Dedifferentiated amniotic fluid mesenchymal stem cell (primary cell): ENCODE data around the gene MATN1.

Source experiments
- DNase-seq: peaks from one replicate; pipeline ENCODE4 v3.0.0-alpha.2; 2016; ENCODE audit errors: extremely low spot score

Gene MATN1

GRCh38 chr1:30745156-30745833 is 21.9 kb upstream of the MATN1 start:
- no peak for DNase-seq

GRCh38 chr1:30744060-30744756 is 20.8 kb upstream of the MATN1 start:
- DNase-seq, result no peak

- no peak for DNase-seq
Measured at GRCh38 chr1:30743584-30744059, 20.2 kb upstream of the MATN1 start.

DNA sequence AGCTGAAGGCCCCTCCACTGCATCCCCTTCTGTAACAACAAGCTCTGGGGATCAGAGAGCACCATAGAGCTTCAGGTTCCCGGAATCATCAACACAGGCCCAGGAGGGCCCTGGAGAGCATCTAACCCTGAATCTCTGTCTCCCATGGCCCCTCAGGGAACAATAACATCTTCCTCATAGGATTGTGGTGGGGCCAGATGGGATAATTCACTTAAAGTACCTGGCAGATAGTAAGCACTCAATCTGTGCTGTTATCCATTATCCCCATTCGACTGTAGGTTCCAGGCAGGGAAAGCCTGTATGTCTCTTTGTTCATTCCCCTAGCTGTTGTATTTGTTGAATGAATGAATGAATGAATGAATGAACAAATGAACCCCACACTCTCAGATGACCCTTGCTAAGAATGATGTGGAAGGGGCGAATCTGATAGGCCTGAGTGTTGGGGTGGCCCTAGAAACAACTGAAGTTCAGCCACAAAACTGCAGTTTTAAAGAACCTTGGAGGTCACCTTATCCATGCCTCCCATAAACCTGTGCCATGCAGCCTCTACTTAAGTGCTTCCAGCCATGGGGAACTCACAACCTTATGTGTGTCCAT is 19.7 kb upstream of the MATN1 start:
- DNase-seq, result no peak

GRCh38 chr1:30742300-30742962 is 19.0 kb upstream of the MATN1 start:
- no peak for DNase-seq

- DNase-seq, result no peak
Measured at GRCh38 chr1:30741239-30741894, 18.0 kb upstream of the MATN1 start.

DNA sequence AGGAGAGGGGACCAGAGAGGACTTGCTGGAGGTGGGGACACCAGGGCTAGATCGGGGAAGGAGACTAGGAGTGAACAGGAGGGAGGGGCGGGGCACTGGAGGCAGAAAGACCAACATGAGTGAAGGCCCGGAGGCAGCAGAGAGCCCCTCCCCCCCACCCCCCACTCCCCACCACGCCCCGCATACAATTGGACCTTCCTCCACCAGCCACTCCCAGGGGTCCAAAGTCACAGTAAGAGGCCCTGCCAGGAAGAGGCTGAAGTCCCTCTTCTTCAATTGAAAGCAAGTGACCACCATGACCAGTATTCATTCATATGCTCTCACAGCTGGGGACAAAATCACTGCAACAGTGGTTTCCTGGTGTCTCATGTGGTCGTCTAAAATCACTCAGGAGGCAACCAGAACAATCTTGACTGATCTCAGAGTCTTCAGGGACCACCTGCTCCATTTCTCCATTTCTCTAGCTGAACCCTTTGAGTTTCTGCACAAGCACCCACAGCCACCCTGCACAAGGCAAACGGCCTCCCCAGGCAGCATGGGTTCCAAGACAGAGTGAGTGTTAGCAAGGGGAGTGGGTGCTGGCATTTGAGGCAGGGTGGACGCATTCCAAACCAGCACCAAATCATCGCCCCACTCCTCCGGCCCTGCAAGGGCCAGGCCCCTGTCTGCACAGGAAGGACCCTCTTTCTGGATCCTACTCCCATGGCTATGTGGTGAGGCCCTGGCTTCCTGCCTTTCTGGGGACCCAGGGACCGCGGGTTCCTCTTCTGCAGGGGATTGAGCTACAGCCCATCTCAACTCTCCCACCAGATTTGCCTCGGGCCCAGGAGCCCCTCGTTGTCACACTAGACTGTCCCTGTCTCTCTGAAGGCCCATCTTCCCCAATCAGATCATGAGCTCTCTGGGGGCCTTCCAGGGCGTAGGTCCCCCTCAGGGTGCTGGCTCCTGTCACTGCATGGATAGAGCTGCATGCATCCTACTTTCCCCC is 17.2 kb upstream of the MATN1 start:
- DNase-seq, result no peak

DNA sequence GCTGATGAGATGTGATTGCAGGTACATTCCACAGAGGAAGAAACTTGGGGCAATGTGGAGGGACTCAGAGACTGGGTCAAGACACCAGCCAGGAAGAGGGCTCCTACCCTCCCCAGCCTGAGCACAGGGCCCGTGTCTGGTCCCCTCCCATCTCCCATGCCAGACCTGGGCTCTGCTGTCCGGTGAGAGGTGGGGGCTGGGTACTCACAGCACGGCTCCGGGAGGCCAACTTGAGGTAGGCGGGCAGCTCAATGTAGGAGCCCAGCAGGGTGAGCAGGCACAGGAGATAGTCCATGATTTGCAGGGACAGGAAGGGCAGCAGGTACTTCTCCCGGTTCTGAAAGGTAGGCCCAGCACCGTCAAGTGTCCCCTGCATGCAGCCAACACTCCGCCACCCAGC is 16.2 kb upstream of the MATN1 start:
- DNase-seq, result no peak

DNA sequence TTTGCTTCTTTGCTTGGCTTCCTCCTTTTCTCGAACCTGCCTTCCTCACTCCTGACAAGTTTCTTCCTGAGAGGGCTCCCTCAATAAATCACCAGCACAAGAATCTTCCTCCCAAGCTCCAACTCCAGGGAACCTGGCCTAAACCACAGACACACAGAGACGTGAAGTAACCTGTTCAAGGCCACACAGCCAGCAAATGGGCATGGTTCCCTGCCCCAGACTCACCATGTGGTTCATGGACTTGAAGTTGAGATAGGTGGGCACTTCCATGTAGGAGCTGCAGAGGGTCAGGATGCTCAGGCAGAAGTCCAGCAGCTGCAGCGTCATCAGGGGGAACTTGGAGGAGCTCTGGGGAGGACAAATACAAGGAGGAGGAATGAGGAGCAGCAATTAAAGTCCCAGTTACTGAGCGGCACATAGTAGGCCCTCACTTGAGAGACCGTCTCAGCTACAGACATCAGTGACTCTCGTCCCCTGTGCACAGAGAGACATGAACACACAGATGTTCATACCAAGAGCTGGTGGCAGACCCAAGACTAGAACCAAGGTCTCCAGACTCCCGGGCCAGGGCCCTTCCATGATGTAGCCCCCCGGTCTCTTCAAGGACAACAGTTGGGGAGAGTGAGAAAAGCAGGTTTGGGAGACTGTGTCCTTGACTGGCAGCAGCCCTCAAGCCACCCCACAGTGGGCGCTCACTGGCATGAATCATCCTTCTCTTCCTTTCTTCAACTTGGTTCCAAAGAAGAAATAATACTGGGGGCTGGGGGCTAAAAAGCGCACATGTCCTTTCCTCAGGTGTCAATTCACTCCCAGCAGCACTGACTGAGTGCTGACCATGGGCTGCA is 15.6 kb upstream of the MATN1 start:
- no peak for DNase-seq

DNA sequence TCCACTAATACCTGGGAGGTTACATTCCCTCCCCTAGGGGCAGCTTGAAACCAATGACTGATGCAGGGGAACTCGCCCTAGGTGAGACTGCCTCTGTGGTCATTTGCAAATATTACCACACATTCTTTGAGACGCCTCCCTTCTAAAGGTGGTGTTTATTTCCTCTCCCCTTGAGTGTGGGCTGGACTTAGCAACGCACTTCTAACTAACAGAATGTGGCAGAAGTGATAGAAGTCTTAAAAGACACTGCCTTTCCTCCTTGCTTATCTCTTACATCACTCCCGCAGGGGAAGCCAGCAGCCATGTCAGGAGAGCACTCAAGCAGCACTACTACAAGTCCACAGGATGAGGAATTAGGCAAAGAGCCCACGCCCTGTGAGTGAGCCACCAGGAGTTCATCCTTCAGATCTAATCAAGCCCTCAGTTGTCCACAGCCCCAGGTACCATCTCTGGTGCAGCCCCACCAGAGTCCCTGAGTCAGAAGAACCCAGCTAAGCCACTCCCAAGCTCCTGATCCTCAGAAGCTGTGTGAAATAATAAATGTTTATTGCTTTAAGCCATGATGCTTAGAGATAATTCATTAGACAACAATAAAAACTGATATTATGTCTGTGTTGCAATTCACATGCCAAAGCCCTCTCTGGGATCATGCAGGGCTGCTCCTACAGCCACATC is 14.8 kb upstream of the MATN1 start:
- DNase-seq, result no peak

DNA sequence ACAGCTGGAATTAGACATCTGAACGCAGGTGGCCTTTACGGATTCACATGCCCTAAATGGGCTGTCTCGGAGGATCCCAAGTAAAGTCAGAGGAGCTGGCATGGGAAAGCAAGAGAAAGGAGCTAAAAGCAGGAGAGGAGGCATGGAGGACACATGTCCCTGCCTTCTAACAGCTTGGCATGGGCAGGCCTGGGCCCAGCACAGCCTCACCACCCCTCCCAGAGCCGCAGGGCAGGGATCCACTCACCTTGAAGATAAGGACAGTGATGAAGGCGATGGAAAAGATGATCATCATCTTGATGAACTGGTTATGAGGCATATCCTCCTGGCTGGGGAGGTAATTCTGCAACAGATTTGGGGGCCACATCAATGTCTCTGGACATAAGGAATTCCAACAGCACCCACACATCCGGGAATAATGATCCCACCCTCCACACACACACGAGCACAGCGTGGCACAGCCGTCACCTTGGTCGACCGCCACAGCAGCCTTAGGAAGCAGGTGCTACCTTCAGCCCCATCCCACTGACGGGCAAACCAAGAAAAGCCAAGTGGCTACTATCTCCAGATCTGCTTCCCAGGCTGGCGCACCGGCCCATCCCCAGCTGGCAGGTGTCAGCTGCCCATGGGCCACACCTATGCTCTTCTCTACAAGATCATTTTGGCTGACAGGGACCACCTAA is 14.1 kb upstream of the MATN1 start:
- DNase-seq, result no peak

- DNase-seq, result peak; percentile 20
Measured at GRCh38 chr1:30735668-30736498, 12.5 kb upstream of the MATN1 start.

GRCh38 chr1:30735124-30735523 is 11.7 kb upstream of the MATN1 start:
- no peak for DNase-seq

- DNase-seq, result no peak
Measured at GRCh38 chr1:30734580-30734979, 11.2 kb upstream of the MATN1 start.

GRCh38 chr1:30734106-30734505 is 10.7 kb upstream of the MATN1 start:
- no peak for DNase-seq

DNA sequence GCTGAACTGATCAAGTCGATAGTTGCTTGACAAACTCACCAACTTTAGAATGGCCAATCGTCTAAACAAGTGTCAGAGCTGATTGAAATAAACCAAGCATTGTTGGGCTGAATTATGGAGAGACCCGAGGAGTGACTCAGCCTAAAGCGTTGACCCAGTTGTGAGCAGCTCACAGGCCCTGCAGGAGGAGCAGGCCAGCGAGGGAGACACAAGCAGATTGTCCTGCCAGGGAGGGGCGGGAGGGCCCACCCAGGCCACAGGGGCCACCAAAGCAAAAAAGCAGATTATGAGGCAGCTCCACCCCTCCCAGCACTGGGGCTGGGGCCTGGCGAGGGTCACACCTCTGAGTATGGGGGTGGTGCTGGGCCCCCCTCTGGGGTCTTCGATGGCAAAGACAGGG is 10.1 kb upstream of the MATN1 start:
- DNase-seq, result no peak

GRCh38 chr1:30732277-30732996 is 9.1 kb upstream of the MATN1 start:
- DNase-seq, result no peak
